ENCODE results near the gene OXCT2.
"Not testable (repeated sequence)": the region's sequence is repeated elsewhere in the genome, so short reads cannot be mapped to it uniquely, and the experiment has no call there.

The OXCT2 gene

DNA sequence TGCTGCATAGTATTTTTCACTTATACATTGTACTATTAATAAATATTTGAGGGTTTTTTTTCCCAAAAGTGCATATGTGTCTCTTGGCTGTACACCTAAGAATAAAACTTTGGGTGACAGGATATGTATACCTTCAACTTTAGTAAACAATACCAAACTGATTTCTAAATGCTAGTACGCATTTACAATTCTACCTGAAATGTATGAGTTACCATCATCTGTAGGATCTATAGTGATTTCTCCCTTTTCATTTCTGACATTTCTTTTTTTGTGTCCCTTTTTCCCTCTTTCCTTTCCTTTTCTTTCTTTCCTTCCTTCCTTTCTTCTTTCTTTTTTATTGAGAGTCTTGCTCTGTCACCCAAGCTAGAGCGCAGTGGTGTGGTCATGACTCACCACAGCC, 34.2 kb upstream of the OXCT2 start:
- TF ChIP-seq, protein P1, sequence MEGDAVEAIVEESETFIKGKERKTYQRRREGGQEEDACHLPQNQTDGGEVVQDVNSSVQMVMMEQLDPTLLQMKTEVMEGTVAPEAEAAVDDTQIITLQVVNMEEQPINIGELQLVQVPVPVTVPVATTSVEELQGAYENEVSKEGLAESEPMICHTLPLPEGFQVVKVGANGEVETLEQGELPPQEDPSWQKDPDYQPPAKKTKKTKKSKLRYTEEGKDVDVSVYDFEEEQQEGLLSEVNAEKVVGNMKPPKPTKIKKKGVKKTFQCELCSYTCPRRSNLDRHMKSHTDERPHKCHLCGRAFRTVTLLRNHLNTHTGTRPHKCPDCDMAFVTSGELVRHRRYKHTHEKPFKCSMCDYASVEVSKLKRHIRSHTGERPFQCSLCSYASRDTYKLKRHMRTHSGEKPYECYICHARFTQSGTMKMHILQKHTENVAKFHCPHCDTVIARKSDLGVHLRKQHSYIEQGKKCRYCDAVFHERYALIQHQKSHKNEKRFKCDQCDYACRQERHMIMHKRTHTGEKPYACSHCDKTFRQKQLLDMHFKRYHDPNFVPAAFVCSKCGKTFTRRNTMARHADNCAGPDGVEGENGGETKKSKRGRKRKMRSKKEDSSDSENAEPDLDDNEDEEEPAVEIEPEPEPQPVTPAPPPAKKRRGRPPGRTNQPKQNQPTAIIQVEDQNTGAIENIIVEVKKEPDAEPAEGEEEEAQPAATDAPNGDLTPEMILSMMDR (IDR thresholded peaks at IDR 0.05; ENCODE audit: insufficient read depth, missing control alignments), result no peak
- FAIRE-seq, result no peak
- no peak for DNase-seq (ENCODE audit: insufficient read length, low spot score)

DNA sequence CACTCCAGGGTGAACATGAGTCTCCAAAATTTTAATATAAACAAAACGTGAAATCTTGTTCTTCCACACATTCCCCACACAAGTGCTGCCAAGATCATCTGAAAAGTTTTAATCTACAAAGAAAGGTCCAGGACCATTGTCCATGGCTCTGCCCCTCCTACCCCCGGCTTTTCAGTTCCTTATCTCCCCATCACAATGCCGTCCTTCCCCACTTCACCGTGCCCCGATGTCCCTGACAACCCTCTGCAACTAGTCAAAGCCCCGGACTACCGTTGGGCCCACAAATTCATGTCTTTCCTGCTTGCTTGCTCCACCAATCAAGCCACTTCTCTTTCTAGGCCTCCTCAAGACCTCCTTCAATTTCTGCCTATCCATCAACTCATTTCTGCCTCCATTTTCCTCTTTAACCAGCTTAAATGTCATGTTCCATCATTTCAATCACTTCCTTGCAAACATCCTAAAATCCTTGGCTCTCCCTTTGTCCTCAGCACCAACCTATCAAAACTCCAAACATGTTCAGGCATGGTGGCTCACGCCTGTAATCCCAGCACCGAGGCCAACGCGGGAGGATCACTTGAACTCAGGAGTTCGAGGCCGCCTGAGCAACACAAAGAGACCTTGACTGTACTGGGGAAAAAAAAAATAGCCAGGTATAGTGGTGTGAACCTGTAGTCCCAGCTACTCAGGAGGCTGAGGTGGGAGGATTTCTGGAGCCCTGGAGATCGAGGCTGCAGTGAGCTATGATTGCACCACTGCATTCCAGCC, 31.5 kb upstream of the OXCT2 start:
- TF ChIP-seq, protein P1 (IDR thresholded peaks at IDR 0.05; ENCODE audit: insufficient read depth, missing control alignments), result no peak
- FAIRE-seq (no peak), DNase-seq (ENCODE audit: insufficient read length, low spot score) (no peak)

DNA sequence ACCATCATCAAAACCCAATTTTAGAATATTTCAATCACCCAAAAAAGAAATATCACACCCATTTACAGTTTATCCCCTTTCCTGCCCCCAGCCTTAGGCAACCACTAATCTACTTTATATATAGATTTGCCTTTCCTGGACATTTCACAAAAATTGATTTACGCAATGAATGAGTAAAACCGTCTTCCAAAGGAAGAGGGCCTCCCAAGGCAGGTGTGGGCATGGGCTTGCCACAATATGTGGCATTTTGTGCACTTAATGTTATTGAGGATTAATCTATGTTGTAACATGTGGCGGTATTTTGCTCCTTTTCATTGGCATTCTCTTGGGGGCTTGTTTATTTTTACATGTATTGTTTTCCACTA, 29.3 kb upstream of the OXCT2 start:
- DNase-seq (ENCODE audit: insufficient read length, low spot score) (no peak), FAIRE-seq (no peak)
- TF ChIP-seq, protein P1 (IDR thresholded peaks at IDR 0.05; ENCODE audit: insufficient read depth, missing control alignments), result no peak

DNA sequence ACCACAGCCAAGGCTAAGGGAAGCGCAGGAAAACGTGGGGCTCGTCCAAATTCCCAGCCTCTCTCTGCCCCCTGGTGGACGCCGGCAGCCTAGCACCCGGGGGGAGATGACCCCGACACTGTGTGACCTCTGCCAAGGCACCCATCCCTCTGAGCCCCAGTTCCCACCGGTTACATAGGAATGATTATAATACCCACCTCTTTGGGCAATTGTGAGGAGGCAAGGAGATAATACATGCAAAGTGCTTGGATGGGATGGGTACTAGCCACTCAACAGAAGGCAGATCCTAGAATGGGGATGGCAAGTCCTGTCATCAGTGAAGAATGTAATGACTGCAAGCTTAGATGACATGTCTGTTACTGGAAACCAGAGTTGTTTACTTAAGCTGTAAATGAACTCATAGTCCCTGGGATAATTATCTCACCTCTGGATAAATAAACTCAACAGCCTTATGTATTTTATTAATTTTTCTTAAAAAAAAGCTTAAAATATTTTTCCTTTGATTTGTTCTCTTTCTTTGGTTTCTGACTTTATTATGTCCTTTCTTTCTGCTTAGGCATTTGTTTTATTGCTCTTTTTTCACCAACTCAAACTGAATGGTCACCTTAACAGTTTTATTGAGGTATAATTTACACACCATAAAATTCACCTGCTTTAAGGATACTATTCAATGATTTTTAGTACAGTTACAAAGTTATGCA, 28.8 kb upstream of the OXCT2 start:
- TF ChIP-seq, protein P1 (IDR thresholded peaks at IDR 0.05; ENCODE audit: insufficient read depth, missing control alignments), result peak; percentile 61
- FAIRE-seq (no peak), DNase-seq (ENCODE audit: insufficient read length, low spot score) (peak; percentile 58)

DNA sequence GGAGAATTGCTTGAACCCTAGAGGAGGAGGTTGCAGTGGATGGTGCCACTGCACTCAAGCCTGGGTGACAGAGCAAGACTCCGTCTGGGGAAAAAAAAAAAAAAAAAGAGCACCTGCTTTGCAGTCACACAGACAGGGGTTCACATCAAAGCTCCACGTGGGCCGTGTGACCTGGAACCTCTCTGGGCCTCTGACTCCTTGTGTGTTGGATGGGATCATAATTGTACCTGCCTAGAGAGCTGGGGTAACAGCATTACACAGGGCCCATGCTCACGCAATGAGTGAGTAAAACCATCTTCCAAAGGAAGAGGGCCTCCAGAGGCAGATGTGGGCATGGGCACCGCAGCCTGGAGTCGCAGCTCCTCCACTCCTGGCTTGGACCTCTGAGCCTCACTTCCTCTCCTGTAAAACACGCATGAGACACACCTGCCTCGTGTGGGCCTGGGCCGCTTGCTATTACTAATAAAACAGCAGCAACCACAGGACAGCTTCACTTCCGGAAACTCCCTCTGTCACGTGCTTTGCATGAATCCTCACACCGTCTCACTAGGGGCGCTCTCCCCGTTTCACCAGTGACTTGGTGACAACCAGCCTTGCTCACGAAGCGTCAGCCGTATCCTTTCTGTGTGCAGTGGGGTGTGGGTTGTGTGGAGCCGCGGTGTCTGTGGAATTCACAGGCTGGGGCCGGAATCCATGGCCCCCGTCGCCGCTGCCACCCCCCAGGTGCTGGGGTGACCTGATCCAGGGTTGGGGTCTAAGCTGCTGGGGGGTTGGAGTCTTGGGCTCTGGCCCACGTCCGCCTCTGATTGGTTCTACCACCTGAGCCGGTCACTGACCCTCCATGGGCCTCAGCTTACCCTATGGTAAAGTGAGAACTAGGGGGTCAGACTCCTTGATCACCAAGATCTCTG, 28.0 kb upstream of the OXCT2 start:
- not testable (repeated sequence) for FAIRE-seq

DNA sequence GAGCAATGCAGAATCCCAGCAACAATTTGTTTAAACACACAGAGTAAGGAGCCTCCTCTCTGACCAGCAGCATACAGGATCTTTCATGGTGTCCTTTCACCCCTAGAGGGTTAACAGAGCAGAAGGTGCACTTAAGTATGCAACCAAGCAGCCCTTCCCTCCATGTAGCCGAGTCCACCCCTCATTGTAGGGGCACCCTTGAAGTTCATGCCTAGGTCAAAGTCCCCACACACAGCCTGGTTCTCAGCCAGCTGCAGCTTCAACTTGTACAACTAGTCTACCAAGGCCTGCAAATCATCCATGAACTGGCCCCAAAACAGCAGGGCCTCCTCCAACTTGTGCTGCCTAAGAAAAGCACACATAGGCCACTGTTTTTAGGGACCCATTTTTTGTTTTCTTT, 24.5 kb upstream of the OXCT2 start:
- no peak for FAIRE-seq

More for the DNA sequence above, 28.0 kb upstream of the OXCT2 start:
- DNase-seq (ENCODE audit: insufficient read length, low spot score), result not testable (repeated sequence)

DNA sequence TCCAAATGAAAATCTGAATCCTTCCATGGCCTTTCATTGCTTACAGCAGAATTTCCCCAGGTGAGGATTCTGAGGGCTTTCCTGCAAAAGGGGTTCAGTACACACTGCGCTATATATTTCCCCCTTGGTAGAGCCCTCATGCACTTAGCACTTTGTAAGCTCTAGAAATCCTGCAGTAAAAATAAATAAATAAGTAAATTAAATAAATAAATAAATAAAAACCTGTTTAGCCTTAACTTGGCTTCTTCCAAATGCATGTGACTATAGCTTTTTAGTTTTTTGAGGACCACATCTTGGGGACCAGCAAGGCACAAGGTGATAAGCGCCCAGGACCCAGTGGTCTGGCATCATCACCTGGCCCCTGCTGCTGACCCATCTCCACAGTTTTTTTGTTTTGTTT, 20.7 kb upstream of the OXCT2 start:
- FAIRE-seq (no peak), DNase-seq (ENCODE audit: insufficient read length, low spot score) (no peak)
- TF ChIP-seq, protein P1 (IDR thresholded peaks at IDR 0.05; ENCODE audit: insufficient read depth, missing control alignments), result no peak

More for the DNA sequence above, 24.5 kb upstream of the OXCT2 start:
- DNase-seq (ENCODE audit: insufficient read length, low spot score), result no peak
- TF ChIP-seq, protein P1 (IDR thresholded peaks at IDR 0.05; ENCODE audit: insufficient read depth, missing control alignments), result no peak

Data from D721Med (cell line).